Islet precursor cell (in vitro differentiated cells): ENCODE data around the gene RPS18.

Experiments
- DNase-seq: peaks from one replicate; pipeline ENCODE4 v3.0.0-alpha.2; 2018

The RPS18 gene

GRCh38 chr6:33292996-33293682, 21.3 kb downstream of the RPS18 start:
- DNase-seq, result no peak

GRCh38 chr6:33294086-33294823, 22.4 kb downstream of the RPS18 start:
- no peak for DNase-seq

- no peak for DNase-seq
These were observed 23.9 kb downstream of the RPS18 start for GRCh38 chr6:33295621-33296369.

DNA sequence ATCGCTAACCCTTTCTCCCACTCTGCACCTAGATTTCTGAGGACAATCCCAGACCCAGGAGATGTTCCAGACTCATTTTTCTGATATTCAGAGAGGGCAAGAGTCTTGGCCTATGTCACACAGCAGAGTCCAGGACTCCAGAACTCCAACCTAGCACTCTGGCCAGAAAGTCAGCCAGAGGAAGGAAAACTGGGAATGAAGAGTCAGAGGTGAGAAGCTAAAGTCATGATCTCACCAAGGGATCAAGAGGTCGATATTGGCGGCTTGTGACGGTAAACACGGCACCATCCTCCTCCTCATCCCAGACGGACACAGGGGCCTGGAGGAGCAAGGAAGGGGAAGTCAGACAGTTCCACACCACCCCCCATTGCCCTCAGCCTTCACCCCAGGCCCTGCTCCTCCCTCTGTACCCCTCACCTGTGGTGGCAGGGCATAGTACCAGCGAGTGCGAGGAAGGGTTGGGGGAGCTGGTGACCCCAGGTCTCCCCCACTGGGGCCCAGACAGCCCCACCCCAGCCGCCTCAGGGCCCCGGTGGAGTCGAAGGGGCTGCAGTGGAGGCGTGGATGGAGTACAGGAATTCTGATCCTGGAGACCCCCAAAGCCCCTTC, 25.0 kb downstream of the RPS18 start:
- no peak for DNase-seq

GRCh38 chr6:33297406-33297955, 25.6 kb downstream of the RPS18 start:
- peak; percentile 87 for DNase-seq

GRCh38 chr6:33297956-33298772, 26.3 kb downstream of the RPS18 start:
- peak; percentile 95 for DNase-seq

DNA sequence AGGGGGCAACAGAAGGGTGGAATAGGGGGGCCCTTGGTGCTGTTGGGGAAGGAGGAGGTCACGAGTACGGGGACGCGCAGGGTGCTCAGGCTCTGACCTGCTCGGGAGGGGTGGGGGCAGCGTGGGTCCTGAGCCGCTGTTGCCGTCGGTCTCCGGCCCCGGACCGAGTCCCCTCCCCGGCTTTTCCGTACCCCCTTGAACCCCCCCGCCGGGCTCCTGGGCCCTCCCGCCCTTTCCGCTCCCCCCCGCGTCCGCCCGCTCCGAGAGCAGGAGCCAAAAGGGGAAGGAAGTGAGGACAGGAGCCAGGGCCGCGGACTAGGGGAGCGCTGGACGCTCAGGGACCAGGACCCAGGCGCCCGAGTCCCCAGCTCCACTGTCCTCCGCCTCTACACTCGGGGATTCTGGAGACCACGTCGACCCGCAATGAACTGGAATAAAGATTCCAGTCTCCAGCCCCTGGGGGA, 26.9 kb downstream of the RPS18 start, which contains the start of gene RGL2:
Gene RGL2, minus strand, starts transcription at position 170 of the 464 bp plus-strand sequence. CDS start 332 bp downstream, outside the sequence.
- peak; percentile 55 for DNase-seq

- DNase-seq, result peak; percentile 95
These were observed 27.5 kb downstream of the RPS18 start for GRCh38 chr6:33299237-33299944.

DNA sequence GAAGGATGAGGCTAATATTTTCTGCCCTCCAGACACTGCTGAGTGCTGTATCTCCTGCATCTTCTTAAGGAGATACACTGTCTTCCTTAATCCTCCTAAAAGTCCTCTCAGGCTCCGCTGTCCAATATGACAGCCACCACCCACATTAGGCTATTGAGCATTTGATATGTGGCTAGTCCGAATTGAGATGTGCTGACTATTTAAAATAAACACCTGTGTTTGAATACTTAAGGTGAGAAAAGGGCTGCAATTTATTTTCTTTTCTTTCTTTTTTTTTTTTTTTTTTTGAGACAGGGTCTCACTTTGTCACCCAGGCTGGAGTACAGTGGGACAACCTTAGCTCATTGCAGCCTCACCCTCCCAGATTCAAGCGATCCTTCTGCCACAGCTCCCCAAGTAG, 30.0 kb downstream of the RPS18 start:
- DNase-seq, result no peak

DNA sequence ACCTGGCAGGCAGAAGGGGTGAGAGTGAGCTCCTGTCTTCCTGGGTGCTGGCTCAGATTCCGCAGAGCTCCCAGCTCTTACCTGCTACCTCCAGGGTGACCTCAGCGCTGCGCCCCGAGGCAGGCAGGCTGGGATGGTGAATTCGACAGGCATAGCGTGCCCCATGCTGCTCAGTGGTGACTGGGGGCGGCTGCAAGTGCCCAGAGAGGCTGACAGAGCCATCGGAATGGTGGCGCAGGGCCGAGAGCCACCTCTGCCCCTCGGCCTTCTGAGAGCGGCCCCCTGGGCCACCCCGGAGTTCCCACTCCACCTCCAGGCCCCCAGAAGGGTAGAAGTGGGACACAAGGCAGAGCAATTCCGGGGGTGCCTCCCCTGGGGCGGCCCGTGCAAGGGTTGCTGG, 32.3 kb downstream of the RPS18 start:
- DNase-seq, result no peak

DNA sequence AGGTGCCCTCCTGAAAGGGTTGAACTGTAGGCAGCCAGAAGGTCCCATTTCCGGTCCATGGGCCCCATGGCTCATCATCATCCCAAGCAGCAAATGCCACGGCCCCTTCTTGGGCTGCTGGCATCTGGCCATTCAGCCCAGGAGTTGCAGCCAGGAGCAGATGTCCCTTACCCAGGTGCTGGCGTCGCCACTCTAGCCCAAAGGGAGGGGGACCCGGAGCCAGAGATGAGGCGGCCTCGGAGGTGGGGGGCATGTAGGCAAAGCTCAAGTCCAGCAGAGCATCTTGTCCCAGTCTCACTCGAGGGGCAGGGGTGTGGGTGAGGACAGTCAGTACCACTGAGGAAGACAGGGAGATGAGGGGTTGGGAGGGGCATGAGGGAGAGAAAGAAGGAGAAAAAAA, 33.2 kb downstream of the RPS18 start:
- no peak for DNase-seq

- no peak for DNase-seq
These were observed 34.5 kb downstream of the RPS18 start for GRCh38 chr6:33306356-33306755.

- DNase-seq, result peak; percentile 90
These were observed 40.7 kb downstream of the RPS18 start for GRCh38 chr6:33312361-33313104.

DNA sequence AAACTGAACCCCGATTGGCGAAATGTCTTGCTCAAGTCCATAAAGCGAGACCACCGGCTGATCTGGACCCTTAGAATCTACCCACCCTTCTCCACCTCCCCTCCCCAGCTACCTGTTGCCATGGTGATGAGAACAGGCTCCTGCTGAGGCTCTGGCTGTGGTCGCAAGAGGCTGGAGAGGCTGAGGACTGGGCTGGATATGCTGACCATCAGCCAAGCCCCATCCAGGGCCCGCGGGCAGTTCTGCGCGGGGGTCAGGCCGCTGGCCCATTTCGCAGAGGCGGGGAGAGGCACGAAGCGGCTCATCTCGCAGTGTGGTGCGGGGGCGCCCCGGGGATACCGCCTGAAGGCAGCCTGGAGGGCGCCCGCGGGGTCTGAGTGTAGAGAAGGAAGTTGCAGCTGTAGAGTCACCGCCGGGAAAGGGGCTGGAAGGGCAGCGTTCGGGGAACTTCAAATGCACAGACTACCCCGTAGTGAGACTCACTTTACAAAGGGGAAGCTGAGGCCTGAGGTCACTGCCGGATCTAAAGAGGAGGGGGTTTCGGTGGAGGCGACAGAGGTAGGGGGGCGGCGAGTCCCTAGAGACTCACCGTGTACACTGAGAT, 41.3 kb downstream of the RPS18 start:
- peak; percentile 81 for DNase-seq

- DNase-seq, result peak; percentile 73
These were observed 42.0 kb downstream of the RPS18 start, which contains the start of gene TAPBP for GRCh38 chr6:33313709-33314514. TAPBP (minus strand) TSS chr6:33314078; CDS start chr6:33314041, 37 bp downstream.

GRCh38 chr6:33314515-33314942, 42.7 kb downstream of the RPS18 start:
- DNase-seq, result peak; percentile 76

GRCh38 chr6:33314943-33315792, 43.3 kb downstream of the RPS18 start:
- DNase-seq, result peak; percentile 83
